ENCODE data around the gene SPATA7. TPM values are rescaled to one million over a fixed set of nuclear protein-coding genes. Genes with fewer than 3 reads are reported as not detected.

SPATA7 gene
- total RNA-seq, 2 donors from 2014 or later: 11.9 to 20.2 TPM

DNA sequence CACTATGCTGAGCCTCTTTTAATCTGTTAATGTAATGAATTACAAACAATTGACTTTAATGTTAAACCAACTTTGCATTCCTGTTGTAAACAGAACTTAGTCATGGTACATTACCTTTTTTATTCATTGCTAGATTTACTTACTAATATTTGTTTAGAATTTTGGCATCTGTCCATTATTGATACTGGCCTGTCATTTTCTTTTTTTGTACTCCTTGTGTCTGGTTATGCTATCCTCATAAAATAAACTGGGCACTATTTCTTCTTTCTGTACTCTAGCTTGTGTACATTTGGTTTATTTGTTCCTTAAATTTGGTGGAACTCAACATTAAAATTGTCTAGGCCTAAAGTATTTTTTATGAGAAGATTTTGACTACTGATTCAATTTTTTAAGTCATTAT lies 32.1 kb downstream of the SPATA7 start:
- no peaks in the 10 kb centered on the region for H3K4me1 ChIP-seq (ENCODE audit: control insufficient read depth in 1 of 2, low read depth in 2 of 2)
- no peak overlapping the region for H3K27ac ChIP-seq
- H3K36me3 ChIP-seq: peaks cover 7% of the 10 kb centered on the region
- TF ChIP-seq, protein P1, sequence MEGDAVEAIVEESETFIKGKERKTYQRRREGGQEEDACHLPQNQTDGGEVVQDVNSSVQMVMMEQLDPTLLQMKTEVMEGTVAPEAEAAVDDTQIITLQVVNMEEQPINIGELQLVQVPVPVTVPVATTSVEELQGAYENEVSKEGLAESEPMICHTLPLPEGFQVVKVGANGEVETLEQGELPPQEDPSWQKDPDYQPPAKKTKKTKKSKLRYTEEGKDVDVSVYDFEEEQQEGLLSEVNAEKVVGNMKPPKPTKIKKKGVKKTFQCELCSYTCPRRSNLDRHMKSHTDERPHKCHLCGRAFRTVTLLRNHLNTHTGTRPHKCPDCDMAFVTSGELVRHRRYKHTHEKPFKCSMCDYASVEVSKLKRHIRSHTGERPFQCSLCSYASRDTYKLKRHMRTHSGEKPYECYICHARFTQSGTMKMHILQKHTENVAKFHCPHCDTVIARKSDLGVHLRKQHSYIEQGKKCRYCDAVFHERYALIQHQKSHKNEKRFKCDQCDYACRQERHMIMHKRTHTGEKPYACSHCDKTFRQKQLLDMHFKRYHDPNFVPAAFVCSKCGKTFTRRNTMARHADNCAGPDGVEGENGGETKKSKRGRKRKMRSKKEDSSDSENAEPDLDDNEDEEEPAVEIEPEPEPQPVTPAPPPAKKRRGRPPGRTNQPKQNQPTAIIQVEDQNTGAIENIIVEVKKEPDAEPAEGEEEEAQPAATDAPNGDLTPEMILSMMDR (IDR thresholded peaks at IDR 0.05): no peak
- no peak overlapping the region for H3K4me3 ChIP-seq
- no peaks in the 10 kb centered on the region for H3K27me3 ChIP-seq (replicated peaks; ENCODE audit: insufficient read depth)
- DNase-seq (ENCODE audit: low spot score) (no peak), ATAC-seq (ENCODE audit: insufficient number of reproducible peaks, low FRiP score, low read depth) (no peak)
- H3K9me3 ChIP-seq: peaks cover 7% of the 10 kb centered on the region

GRCh38 chr14:88420187-88420586 lies 34.7 kb downstream of the SPATA7 start:
- no peak overlapping the region for H3K4me3 ChIP-seq
- H3K36me3 ChIP-seq: peaks cover 7% of the 10 kb centered on the region
- TF ChIP-seq, protein P1 (IDR thresholded peaks at IDR 0.05): no peak
- no peak for DNase-seq (ENCODE audit: low spot score)
- no peak overlapping the region for H3K27ac ChIP-seq
- H3K4me1 ChIP-seq (ENCODE audit: control insufficient read depth in 1 of 2, low read depth in 2 of 2): no peaks in the 10 kb centered on the region
- H3K27me3 ChIP-seq (replicated peaks; ENCODE audit: insufficient read depth): no peaks in the 10 kb centered on the region
- no peak for ATAC-seq (ENCODE audit: insufficient number of reproducible peaks, low FRiP score, low read depth)
- peaks cover 7% of the 10 kb centered on the region for H3K9me3 ChIP-seq

- Histone ChIP-seq H3K27ac (no peak overlapping the region), H3K9me3 (peaks cover 2% of the 10 kb centered on the region), H3K27me3 (replicated peaks; ENCODE audit: insufficient read depth) (no peaks in the 10 kb centered on the region), H3K4me3 (no peak overlapping the region), H3K36me3 (peaks cover 7% of the 10 kb centered on the region), H3K4me1 (ENCODE audit: control insufficient read depth in 1 of 2, low read depth in 2 of 2) (no peaks in the 10 kb centered on the region)
- ATAC-seq (ENCODE audit: insufficient number of reproducible peaks, low FRiP score, low read depth) (no peak), DNase-seq (ENCODE audit: low spot score) (no peak)
- TF ChIP-seq, protein P1 (IDR thresholded peaks at IDR 0.05): no peak
These were observed 35.8 kb downstream of the SPATA7 start for GRCh38 chr14:88421286-88421685.

DNA sequence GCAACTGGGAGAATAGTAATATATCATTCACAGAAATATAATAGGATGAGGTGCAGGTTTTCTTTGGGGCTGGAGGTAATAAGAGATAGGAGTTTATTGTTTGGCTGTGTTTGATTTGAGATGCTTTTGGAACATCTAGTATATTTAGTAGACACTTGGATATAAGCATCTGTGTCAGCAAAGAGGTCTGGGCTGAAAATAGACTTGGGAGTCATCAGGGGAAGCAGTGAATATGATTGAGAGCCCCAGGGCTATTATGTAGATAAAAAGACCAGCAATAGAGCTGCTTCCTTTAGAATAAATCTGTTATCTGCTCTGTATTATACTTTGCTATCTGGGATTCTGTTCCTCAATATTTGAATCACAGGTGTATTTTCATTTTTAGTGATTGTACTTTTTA lies 36.6 kb downstream of the SPATA7 start:
- H3K4me1 ChIP-seq (ENCODE audit: control insufficient read depth in 1 of 2, low read depth in 2 of 2): no peaks in the 10 kb centered on the region
- H3K4me3 ChIP-seq: no peak overlapping the region
- DNase-seq (ENCODE audit: low spot score) (no peak), ATAC-seq (ENCODE audit: insufficient number of reproducible peaks, low FRiP score, low read depth) (no peak)
- no peak overlapping the region for H3K27ac ChIP-seq
- no peaks in the 10 kb centered on the region for H3K27me3 ChIP-seq (replicated peaks; ENCODE audit: insufficient read depth)
- TF ChIP-seq, protein P1 (IDR thresholded peaks at IDR 0.05): no peak
- H3K36me3 ChIP-seq: peaks cover 7% of the 10 kb centered on the region
- H3K9me3 ChIP-seq: peaks cover 2% of the 10 kb centered on the region

GRCh38 chr14:88422919-88423650 lies 37.6 kb downstream of the SPATA7 start:
- ATAC-seq (ENCODE audit: insufficient number of reproducible peaks, low FRiP score, low read depth): no peak
- peaks cover 3% of the 10 kb centered on the region for H3K36me3 ChIP-seq
- DNase-seq (ENCODE audit: low spot score): no peak
- H3K9me3 ChIP-seq: peaks cover 2% of the 10 kb centered on the region
- TF ChIP-seq, protein P1 (IDR thresholded peaks at IDR 0.05): no peak
- H3K27ac ChIP-seq: no peak overlapping the region
- no peaks in the 10 kb centered on the region for H3K4me1 ChIP-seq (ENCODE audit: control insufficient read depth in 1 of 2, low read depth in 2 of 2)
- H3K4me3 ChIP-seq: no peak overlapping the region
- H3K27me3 ChIP-seq (replicated peaks; ENCODE audit: insufficient read depth): no peaks in the 10 kb centered on the region

Measured in thoracic aorta (tissue), 2 donors.